ENCODE results near the gene ASPHD2.

Gene ASPHD2

GRCh38 chr22:26484360-26484706 is 55.3 kb downstream of the ASPHD2 start:
- DNase-seq (ENCODE audit: low read depth): peak; percentile 20
- TF ChIP-seq CTCF (IDR thresholded peaks at IDR 0.05; ENCODE audit: insufficient read depth, low read depth, low read length, missing control alignments): no peak
- peak overlapping the region; percentile 70 for H3K4me3 ChIP-seq (ENCODE audit: low read depth, low read length)

- TF ChIP-seq CTCF (IDR thresholded peaks at IDR 0.05; ENCODE audit: insufficient read depth, low read depth, low read length, missing control alignments): no peak
- no peak for DNase-seq (ENCODE audit: low read depth)
- peak overlapping the region; percentile 70 for H3K4me3 ChIP-seq (ENCODE audit: low read depth, low read length)
These were observed 56.0 kb downstream of the ASPHD2 start for GRCh38 chr22:26485013-26485412.

GRCh38 chr22:26485806-26486390 is 56.8 kb downstream of the ASPHD2 start:
- no peak for DNase-seq (ENCODE audit: low read depth)
- no peak for TF ChIP-seq CTCF (IDR thresholded peaks at IDR 0.05; ENCODE audit: insufficient read depth, low read depth, low read length, missing control alignments)
- H3K4me3 ChIP-seq (ENCODE audit: low read depth, low read length): no peak overlapping the region

GRCh38 chr22:26486394-26486793 is 57.3 kb downstream of the ASPHD2 start:
- no peak for TF ChIP-seq CTCF (IDR thresholded peaks at IDR 0.05; ENCODE audit: insufficient read depth, low read depth, low read length, missing control alignments)
- DNase-seq (ENCODE audit: low read depth): no peak

GRCh38 chr22:26487996-26488395 is 58.9 kb downstream of the ASPHD2 start:
- TF ChIP-seq CTCF (IDR thresholded peaks at IDR 0.05; ENCODE audit: insufficient read depth, low read depth, low read length, missing control alignments): no peak
- no peak overlapping the region for H3K4me3 ChIP-seq (ENCODE audit: low read depth, low read length)
- no peak for DNase-seq (ENCODE audit: low read depth)

More at GRCh38 chr22:26486394-26486793, 57.3 kb downstream of the ASPHD2 start:
- H3K4me3 ChIP-seq (ENCODE audit: low read depth, low read length): no peak overlapping the region

GRCh38 chr22:26489447-26490036 is 60.5 kb downstream of the ASPHD2 start:
- H3K4me3 ChIP-seq (ENCODE audit: low read depth, low read length): no peak overlapping the region
- no peak for DNase-seq (ENCODE audit: low read depth)
- no peak for TF ChIP-seq CTCF (IDR thresholded peaks at IDR 0.05; ENCODE audit: insufficient read depth, low read depth, low read length, missing control alignments)

- DNase-seq (ENCODE audit: low read depth): no peak
- H3K4me3 ChIP-seq (ENCODE audit: low read depth, low read length): no peak overlapping the region
- no peak for TF ChIP-seq CTCF (IDR thresholded peaks at IDR 0.05; ENCODE audit: insufficient read depth, low read depth, low read length, missing control alignments)
These were observed 63.2 kb downstream of the ASPHD2 start for GRCh38 chr22:26492220-26492619.

Data from GM12865 (cell line).